K562 (cell line): ENCODE data around the gene MATN1. TPM values are rescaled to one million over a fixed set of nuclear protein-coding genes. Genes with fewer than 3 reads are reported as not detected.

Source experiments
- ATAC-seq: fragments of 200-7000 bp; cut with Tn5 transposase; 3 replicates; pipeline ENCODE4 v1.9.1; 2020; ENCODE audit warnings: moderate library complexity
- BruUV-seq: library from RNA; stranded (reverse); fragments of 400-500 nt; replicated peaks from 2 replicates; lab custom pipeline; 2021; lab: Mats Ljungman, UMichigan
- CTCF ChIA-PET: fragments of 300-600 bp; formaldehyde crosslinking; extraction: SDS; loops from one replicate; lab custom pipeline; 2021; ENCODE audit warnings: low intra/inter-chr PET ratio; lab: Yijun Ruan, JAX
- POLR2A ChIA-PET: fragments of 300-600, 350-650 bp; sonication (Branson Sonifier 250); formaldehyde crosslinking; extraction: SDS; loops from one replicate; lab custom pipeline; 2021; ENCODE audit warnings: antibody characterized with exemption, inconsistent platforms; lab: Yijun Ruan, JAX
- DNase-seq, 4 experiments: peaks; one replicate each; pipeline versions ENCODE4 v3.0.0 to v3.0.0-alpha.2; 2011 to 2018; ENCODE audit warnings: low spot score in 3 of 4, mixed read lengths in 3 of 4; ENCODE audit errors: extremely low read depth in 1 of 4
- FAIRE-seq: peaks from 2 replicates; lab custom pipeline; 2011; peaks lifted over from hg19 to GRCh38; lab: Jason Lieb, UNC
- H2AFZ ChIP-seq: 2 replicates; pipeline ENCODE4 v1.6.0; 2011; ENCODE audit warnings: low read depth, low read length, control low read depth, inconsistent platforms
- H3K27ac ChIP-seq: fragments of 200-600 bp; 3 replicates; pipeline ENCODE4 v1.8.0; 2011; ENCODE audit warnings: low read depth, mild to moderate bottlenecking, control low read depth, inconsistent platforms, low read length, moderate library complexity, mixed read lengths; ENCODE audit errors: extremely low read depth
- H3K27me3 ChIP-seq, 2 experiments: fragments of 300-600 bp in 1 of 2; 2 replicates in 1 of 2; 3 replicates in 1 of 2; pipeline versions ENCODE4 v1.6.0 to v1.8.0; 2011; ENCODE audit warnings: inconsistent platforms in 2 of 2, low read length in 2 of 2, mild to moderate bottlenecking in 1 of 2, mixed read lengths in 1 of 2, moderate library complexity in 1 of 2; ENCODE audit not compliant: control insufficient read depth in 2 of 2, insufficient read depth in 2 of 2
- H3K36me3 ChIP-seq: fragments of 300-600 bp; 3 replicates; pipeline ENCODE4 v1.8.0; 2011; ENCODE audit warnings: mild to moderate bottlenecking, low read length, inconsistent platforms; ENCODE audit not compliant: control insufficient read depth, insufficient read depth
- H3K4me1 ChIP-seq, 2 experiments: fragments of 200-600 bp in 1 of 2; replicated peaks in 1 of 2; 2 replicates in 1 of 2; 3 replicates in 1 of 2; pipeline versions ENCODE4 v1.5.1 to v1.8.0; 2011; ENCODE audit warnings: inconsistent platforms in 2 of 2, low read length in 2 of 2, mild to moderate bottlenecking in 1 of 2, mixed read lengths in 1 of 2, moderate library complexity in 1 of 2; ENCODE audit not compliant: control insufficient read depth in 2 of 2, insufficient read depth in 2 of 2
- H3K4me2 ChIP-seq: 2 replicates; pipeline ENCODE4 v1.6.1; 2011; ENCODE audit warnings: low read length, control low read depth, inconsistent platforms, mixed read lengths; ENCODE audit not compliant: insufficient read depth
- H3K4me3 ChIP-seq: fragments of 200-600 bp; sonication (generic), shearing (Covaris generic); 2 replicates; pipeline ENCODE4 v1.5.1; 2016; ENCODE audit warnings: control low read depth, inconsistent platforms
- H3K79me2 ChIP-seq: fragments of 200-600 bp; 3 replicates; pipeline ENCODE4 v1.8.0; 2011; ENCODE audit warnings: low read length, inconsistent platforms; ENCODE audit not compliant: control insufficient read depth, insufficient read depth
- H3K9ac ChIP-seq, 2 experiments: 2 replicates each; pipeline versions ENCODE4 v1.6.0 to v1.6.1; 2011; ENCODE audit warnings: low read depth in 2 of 2, low read length in 2 of 2, control low read depth in 1 of 2, inconsistent platforms in 1 of 2, mild to moderate bottlenecking in 1 of 2, mixed read lengths in 1 of 2; ENCODE audit not compliant: insufficient read depth in 1 of 2
- H3K9me1 ChIP-seq: one replicate; pipeline ENCODE4 v1.6.0; 2011; ENCODE audit warnings: inconsistent platforms, mild to moderate bottlenecking, low read length, moderate library complexity; ENCODE audit not compliant: control insufficient read depth, insufficient read depth
- H3K9me3 ChIP-seq: replicated peaks from 2 replicates; pipeline ENCODE4 v1.5.1; 2011; ENCODE audit warnings: low read depth, low read length, inconsistent platforms; ENCODE audit not compliant: control insufficient read depth, insufficient read depth
- H4K20me1 ChIP-seq: replicated peaks from 2 replicates; pipeline ENCODE4 v1.6.1; 2011; ENCODE audit warnings: low read length, inconsistent platforms, mixed read lengths; ENCODE audit not compliant: control insufficient read depth, insufficient read depth
- ATF6 ChIP-seq: sonication (generic); formaldehyde crosslinking; IDR thresholded peaks from 2 replicates; pipeline ENCODE4 v1.4.0; 2020; ENCODE audit warnings: mild to moderate bottlenecking, missing genetic modification reagents
- C11orf30 ChIP-seq: fragments of 450-650 bp; IDR thresholded peaks from 2 replicates; pipeline ENCODE4 v1.6.1; 2016; ENCODE audit warnings: low read depth, mild to moderate bottlenecking
- EP400 ChIP-seq: fragments of 450-650 bp; IDR thresholded peaks from 2 replicates; pipeline ENCODE4 v1.6.1; 2017; ENCODE audit warnings: antibody characterized with exemption, mild to moderate bottlenecking, moderate library complexity
- GABPB1 ChIP-seq: sonication (generic); formaldehyde crosslinking; IDR thresholded peaks from 2 replicates; pipeline ENCODE4 v1.8.0; 2022; ENCODE audit warnings: mild to moderate bottlenecking, missing genetic modification reagents
- ILF3 ChIP-seq: fragments of 450-650 bp; IDR thresholded peaks from 2 replicates; pipeline ENCODE4 v1.6.1; 2018; ENCODE audit warnings: antibody characterized with exemption, mild to moderate bottlenecking, moderate library complexity, borderline replicate concordance
- MYC ChIP-seq, 2 experiments: fragments of 250-450 bp in 1 of 2; sonication (Bioruptor Pico) in 1 of 2; IDR thresholded peaks; 2 replicates each; pipeline versions ENCODE4 v1.5.1 to v1.6.1; 2012 to 2021; ENCODE audit warnings: low read depth in 2 of 2, borderline replicate concordance in 1 of 2, improper control_type of control experiment in 1 of 2, low read length in 1 of 2, mild to moderate bottlenecking in 1 of 2, moderate library complexity in 1 of 2
- NFIC ChIP-seq: fragments of 450-650 bp; IDR thresholded peaks from 2 replicates; pipeline ENCODE4 v1.6.1; 2017; ENCODE audit warnings: mild to moderate bottlenecking, inconsistent platforms
- PHB ChIP-seq: fragments of 250-450 bp; sonication (Bioruptor Pico); IDR thresholded peaks from 2 replicates; pipeline ENCODE4 v1.5.0; 2021
- PHF20 ChIP-seq: fragments of 450-650 bp; IDR thresholded peaks from 2 replicates; pipeline ENCODE4 v1.6.1; 2018; ENCODE audit not compliant: partially characterized antibody
- PRPF4 ChIP-seq: fragments of 200-400 bp; formaldehyde crosslinking; IDR thresholded peaks from one replicate; pipeline ENCODE4 v1.6.1; 2017; ENCODE audit warnings: low read length, low read depth, mild to moderate bottlenecking; ENCODE audit not compliant: insufficient read depth, poor library complexity, severe bottlenecking
- PYGO2 ChIP-seq: fragments of 450-650 bp; IDR thresholded peaks from 2 replicates; pipeline ENCODE4 v1.6.1; 2016; ENCODE audit warnings: mild to moderate bottlenecking, missing genetic modification characterization, moderate library complexity, missing compliant biosample characterization
- RBM34 ChIP-seq: fragments of 200-400 bp; formaldehyde crosslinking; IDR thresholded peaks from 2 replicates; pipeline ENCODE4 v1.6.1; 2018; ENCODE audit warnings: low read length, borderline replicate concordance; ENCODE audit not compliant: insufficient read depth
- RUNX1 ChIP-seq: sonication (generic); IDR thresholded peaks from 2 replicates; pipeline ENCODE4 v1.6.1; 2016; ENCODE audit warnings: antibody characterized with exemption, low read depth
- YY1 ChIP-seq, 3 experiments: IDR thresholded peaks; 2 replicates each; pipeline ENCODE4 v1.6.1; 2011; ENCODE audit warnings: low read length in 2 of 3, mild to moderate bottlenecking in 2 of 3, moderate library complexity in 2 of 3, borderline replicate concordance in 1 of 3, control low read depth in 1 of 3, low read depth in 1 of 3; ENCODE audit not compliant: insufficient read depth in 3 of 3, insufficient replicate concordance in 2 of 3, control insufficient read depth in 1 of 3, insufficient read length in 1 of 3; ENCODE audit errors: extremely low read depth in 1 of 3
- ZFX ChIP-seq: sonication (generic); formaldehyde crosslinking; IDR thresholded peaks from 2 replicates; pipeline ENCODE4 v1.8.0; 2022; ENCODE audit warnings: mild to moderate bottlenecking, missing genetic modification reagents, moderate library complexity
- WGBS: fragments of 100-300 bp; shearing (Covaris generic); methylation state at CpG from one replicate; pipeline ENCODE4 v1.1.6; 2016; ENCODE audit warnings: low coverage, mixed read lengths; ENCODE audit not compliant: insufficient coverage; ENCODE audit errors: missing lambda C conversion rate; 5-methylcytosine and 5-hydroxymethylcytosine counted together
- in situ Hi-C: fragments of 300-500 bp; cut with MboI; formaldehyde crosslinking; loops from 4 replicates; pipeline ENCODE4 v1.15.0; 2018; ENCODE audit warnings: inconsistent platforms, mixed read lengths
- intact Hi-C: fragments of 100-400 bp; cut with micrococcal nuclease; formaldehyde crosslinking; loops from 2 replicates; pipeline ENCODE4 v1.14.2; 2022
- polyA plus RNA-seq, 8 experiments: library from polyadenylated mRNA; depleted of rRNA in 4 of 8; stranded (reverse) in 5 of 8; unstranded in 3 of 8; fragments of >200 nt; fragmentation: Nextera tagmentation in 2 of 8; fragmentation: Illumina TruSeq in 1 of 8; extraction: Ambion mirVana in 2 of 8; extraction: Trizol in 1 of 8; gene quantifications; 2 replicates each; pipeline versions ENCODE4 v1.2.1 to v1.2.3, GENCODE V29; 2011 to 2014; ENCODE audit warnings: inconsistent platforms in 1 of 8, missing spikeins in 1 of 8
- total RNA-seq, 7 experiments: library from RNA; depleted of rRNA in 6 of 7; stranded (reverse); fragments of >200 nt in 6 of 7; fragmentation: Illumina TruSeq in 2 of 7; extraction: Trizol in 2 of 7; gene quantifications; 2 replicates each; pipeline versions ENCODE4 v1.2.1 to v1.2.3, GENCODE V29; 2011 to 2021; ENCODE audit warnings: low replicate concordance in 1 of 7
- TF ChIP-seq, protein P1 (sequence below): fragments of 250-450 bp; sonication (Bioruptor Pico); IDR thresholded peaks from 2 replicates; pipeline ENCODE4 v1.8.0; 2021; ENCODE audit warnings: mild to moderate bottlenecking, moderate library complexity
- TF ChIP-seq, protein P2 (sequence below): sonication (generic); formaldehyde crosslinking; IDR thresholded peaks from 2 replicates; pipeline ENCODE4 v1.8.0; 2022; ENCODE audit warnings: missing genetic modification reagents, mild to moderate bottlenecking, moderate library complexity, borderline replicate concordance

The MATN1 gene
- total and polyA plus RNA-seq, 9 of the 15 experiments (the other 6 are each of a cell fraction or from before 2014, with no cell fraction given), result 0.10 to 2.3 (median 1.2) TPM

- peaks cover 32 to 52% of the 10 kb centered on the region in 2 experiments for H3K4me1 ChIP-seq
- 78% methylated on average over 10 of the region's 10 CpGs for WGBS
- TF ChIP-seq ZFX (CRISPR knock-in tag), result 0 out of 2 replicates have a peak, but pooled peaks have one; percentile 21
- TF ChIP-seq ILF3, result no peak
- TF ChIP-seq RBM34, result no peak
- TF ChIP-seq, protein P1, sequence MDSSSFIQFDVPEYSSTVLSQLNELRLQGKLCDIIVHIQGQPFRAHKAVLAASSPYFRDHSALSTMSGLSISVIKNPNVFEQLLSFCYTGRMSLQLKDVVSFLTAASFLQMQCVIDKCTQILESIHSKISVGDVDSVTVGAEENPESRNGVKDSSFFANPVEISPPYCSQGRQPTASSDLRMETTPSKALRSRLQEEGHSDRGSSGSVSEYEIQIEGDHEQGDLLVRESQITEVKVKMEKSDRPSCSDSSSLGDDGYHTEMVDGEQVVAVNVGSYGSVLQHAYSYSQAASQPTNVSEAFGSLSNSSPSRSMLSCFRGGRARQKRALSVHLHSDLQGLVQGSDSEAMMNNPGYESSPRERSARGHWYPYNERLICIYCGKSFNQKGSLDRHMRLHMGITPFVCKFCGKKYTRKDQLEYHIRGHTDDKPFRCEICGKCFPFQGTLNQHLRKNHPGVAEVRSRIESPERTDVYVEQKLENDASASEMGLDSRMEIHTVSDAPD (CRISPR knock-in tag), result no peak
- TF ChIP-seq GABPB1, result 0 out of 2 replicates have a peak, but pooled peaks have one; percentile 20
- TF ChIP-seq PHB (CRISPR knock-in tag), result no peak
- no peak for TF ChIP-seq EP400
- peak in 1 of 3 experiments; percentile 44 for TF ChIP-seq YY1 (IDR thresholded peaks at IDR 0.05; ENCODE audit: borderline replicate concordance in 1 of 3, control insufficient read depth in 1 of 3, extremely low read depth in 1 of 3, insufficient read depth in 3 of 3, insufficient read length in 1 of 3, insufficient replicate concordance in 2 of 3, low read depth in 1 of 3, low read length in 2 of 3)
- no peak for TF ChIP-seq PYGO2
- TF ChIP-seq, protein P2, sequence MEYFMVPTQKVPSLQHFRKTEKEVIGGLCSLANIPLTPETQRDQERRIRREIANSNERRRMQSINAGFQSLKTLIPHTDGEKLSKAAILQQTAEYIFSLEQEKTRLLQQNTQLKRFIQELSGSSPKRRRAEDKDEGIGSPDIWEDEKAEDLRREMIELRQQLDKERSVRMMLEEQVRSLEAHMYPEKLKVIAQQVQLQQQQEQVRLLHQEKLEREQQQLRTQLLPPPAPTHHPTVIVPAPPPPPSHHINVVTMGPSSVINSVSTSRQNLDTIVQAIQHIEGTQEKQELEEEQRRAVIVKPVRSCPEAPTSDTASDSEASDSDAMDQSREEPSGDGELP, result 0 out of 2 replicates have a peak, but pooled peaks have one; percentile 14
- no peak for TF ChIP-seq PHF20
- TF ChIP-seq RUNX1, result no peak
- TF ChIP-seq MYC (IDR thresholded peaks at IDR 0.05; ENCODE audit: low read depth, low read length), result no peak
- no peak for TF ChIP-seq MYC (CRISPR knock-in tag; IDR thresholded peaks at IDR 0.05; ENCODE audit: borderline replicate concordance, low read depth)
- TF ChIP-seq PRPF4, result no peak
- TF ChIP-seq ATF6 (CRISPR knock-in tag), result no peak
- no peak for TF ChIP-seq C11orf30
- no peak for TF ChIP-seq NFIC
- CTCF ChIA-PET, result no interaction called here
- intact Hi-C loops, result no loop called here
- no peak for ATAC-seq
- no peaks in the 10 kb centered on the region for H3K36me3 ChIP-seq
- H4K20me1 ChIP-seq, result no peaks in the 10 kb centered on the region
- in situ Hi-C loops, result no loop called here
- peak overlapping the region in 1 of 2 experiments; percentile 77; a peak in 2 of 4 replicates for H3K9ac ChIP-seq
- no peak for DNase-seq
- no peak overlapping the region for H3K4me2 ChIP-seq
- BruUV-seq, result no TSS peak
- H3K9me1 ChIP-seq, result peaks cover 2% of the 10 kb centered on the region
- FAIRE-seq, result no peak
- H2AFZ ChIP-seq, result peak overlapping the region; percentile 4; the same call in 1 of the 2 replicates
- H3K79me2 ChIP-seq, result peaks cover 9% of the 10 kb centered on the region; the same call in 2 of the 3 replicates
- no peak overlapping the region for H3K27ac ChIP-seq
- no peaks in the 10 kb centered on the region for H3K9me3 ChIP-seq
- H3K27me3 ChIP-seq, result no peaks in the 10 kb centered on the region
- H3K4me3 ChIP-seq, result no peak overlapping the region
- POLR2A ChIA-PET, result interaction anchor here (0.6 to 0.9 kb wide), 6 partner anchors 9 to 1555 kb away, joined by 3 to 5 read pairs (median 3); no protein-coding TSS in a partner anchor
Observed at GRCh38 chr1:30750731-30751291, 27.4 kb upstream of the MATN1 start.
